ENCODE results near the gene ACTA1. TPM values are rescaled to one million over a fixed set of nuclear protein-coding genes. Genes with fewer than 3 reads are reported as not detected.

The ACTA1 gene
- total RNA-seq, 5 donors from 2014 or later (not counting 1 experiment from before 2014, with no cell fraction given): 0.32 TPM; not detected in 4

- no peak for ATAC-seq (replicated peaks in 1 of 4)
- Mint-ChIP-seq H3K27ac (no peak overlapping the region), H3K9me3 (no peaks in the 10 kb centered on the region), H3K27me3 (peaks cover 38 to 77% of the 10 kb centered on the region in 2 donors), H3K4me1 (peaks cover 15 to 17% (median 17%) of the 10 kb centered on the region in 3 donors), H3K36me3 (no peaks in the 10 kb centered on the region), H3K4me3 (no peak overlapping the region)
- POLR2A ChIA-PET: no interaction called here
- CTCF ChIA-PET: interaction anchor here in 1 of 2 donors (0.6 kb wide), 1 partner anchor 1003 kb away, joined by 7 read pairs; the partner anchor contains the start of gene TRIM11
- H3K4me3 ChIP-seq (ENCODE audit: control insufficient read depth in 1 of 2, extremely low read depth in 1 of 2, low read length in 1 of 2): no peak overlapping the region
- H3K4me1 ChIP-seq (ENCODE audit: control insufficient read depth in 1 of 2, extremely low read depth in 1 of 2, insufficient read depth in 2 of 2, low read length in 2 of 2): peaks cover 0 to 25% of the 10 kb centered on the region in 2 experiments
- no peak for DNase-seq
- H3K27ac ChIP-seq (ENCODE audit: low read length): no peak overlapping the region
- H3K36me3 ChIP-seq (ENCODE audit: control insufficient read depth in 2 of 2, extremely low read depth in 1 of 2, insufficient read depth in 1 of 2, low read length in 1 of 2): no peaks in the 10 kb centered on the region
- WGBS (ENCODE audit: insufficient coverage): 41% methylated on average over 13 of the region's 18 CpGs
- H3K9me3 ChIP-seq: no peaks in the 10 kb centered on the region
- peaks cover 6 to 63% of the 10 kb centered on the region in 2 experiments for H3K27me3 ChIP-seq (replicated peaks in 1 of 2; ENCODE audit: control insufficient read depth in 2 of 2, extremely low read depth in 1 of 2, insufficient read depth in 2 of 2, low read length in 1 of 2)
These were observed 24.1 kb downstream of the ACTA1 start for GRCh38 chr1:229409616-229410369.

DNA sequence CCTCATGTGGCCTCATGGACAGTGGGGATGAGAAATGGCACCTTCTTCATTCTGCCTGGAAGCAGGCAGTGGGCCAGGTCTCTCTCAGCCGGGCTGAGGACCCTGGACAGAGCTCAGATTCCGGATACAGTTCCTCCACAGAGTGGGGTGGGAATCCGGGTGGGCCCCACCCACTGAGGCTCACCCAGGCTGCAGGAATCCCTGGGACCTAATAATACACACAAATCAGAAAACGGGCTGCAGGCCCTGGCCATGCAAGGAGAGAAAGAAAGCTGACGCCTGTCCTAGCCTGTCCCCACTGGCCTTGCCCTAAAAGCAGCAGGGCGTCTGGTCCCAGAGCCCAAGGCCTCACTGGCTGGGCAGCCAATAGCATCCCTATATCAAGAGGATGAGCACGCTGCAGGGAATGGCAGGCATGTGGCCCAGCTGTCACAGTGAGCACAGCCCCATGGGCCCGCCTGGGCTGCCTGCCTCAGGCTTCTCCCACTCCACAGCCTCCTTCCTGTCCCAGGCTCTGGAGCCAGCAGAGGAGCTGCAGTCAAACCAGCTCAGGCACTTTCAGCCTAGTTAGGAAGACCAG, 25.3 kb downstream of the ACTA1 start:
- H3K4me1 ChIP-seq (ENCODE audit: control insufficient read depth in 1 of 2, extremely low read depth in 1 of 2, insufficient read depth in 2 of 2, low read length in 2 of 2): peaks cover 0 to 25% of the 10 kb centered on the region in 2 experiments
- Mint-ChIP-seq H3K27me3 (peaks cover 40 to 79% of the 10 kb centered on the region in 2 donors), H3K4me1 (peaks cover 15 to 17% (median 17%) of the 10 kb centered on the region in 3 donors), H3K4me3 (peak overlapping the region in 1 of 3 donors; percentile 82), H3K9me3 (no peaks in the 10 kb centered on the region), H3K36me3 (no peaks in the 10 kb centered on the region), H3K27ac (peak overlapping the region in 1 of 2 donors; percentile 39)
- peaks cover 6 to 70% of the 10 kb centered on the region in 2 experiments for H3K27me3 ChIP-seq (replicated peaks in 1 of 2; ENCODE audit: control insufficient read depth in 2 of 2, extremely low read depth in 1 of 2, insufficient read depth in 2 of 2, low read length in 1 of 2)
- H3K9me3 ChIP-seq: no peaks in the 10 kb centered on the region
- H3K4me3 ChIP-seq (ENCODE audit: control insufficient read depth in 1 of 2, extremely low read depth in 1 of 2, low read length in 1 of 2): no peak overlapping the region
- 88% methylated on average over 4 of the region's 8 CpGs for WGBS (ENCODE audit: insufficient coverage)
- no peak for ATAC-seq (replicated peaks in 1 of 4)
- ChIA-PET CTCF (interaction anchor here in 1 of 2 donors (0.6 kb wide), 1 partner anchor 59 kb away, joined by 3 read pairs; no protein-coding TSS in a partner anchor), POLR2A (no interaction called here)
- H3K27ac ChIP-seq (ENCODE audit: low read length): no peak overlapping the region
- H3K36me3 ChIP-seq (ENCODE audit: control insufficient read depth in 2 of 2, extremely low read depth in 1 of 2, insufficient read depth in 1 of 2, low read length in 1 of 2): no peaks in the 10 kb centered on the region
- no peak for DNase-seq

GRCh38 chr1:229407206-229408026, 26.5 kb downstream of the ACTA1 start:
- ChIA-PET CTCF (interaction anchor here (0.6 to 0.9 kb wide), 2 partner anchors 23 to 902 kb away, joined by 3 read pairs; no protein-coding TSS in a partner anchor), POLR2A (no interaction called here)
- Mint-ChIP-seq H3K27ac (no peak overlapping the region), H3K4me3 (peak overlapping the region; percentile 62 to 82 (median 67)), H3K9me3 (no peaks in the 10 kb centered on the region), H3K36me3 (no peaks in the 10 kb centered on the region), H3K27me3 (peaks cover 34 to 78% of the 10 kb centered on the region in 2 donors), H3K4me1 (peaks cover 15 to 17% (median 17%) of the 10 kb centered on the region in 3 donors)
- peak in 1 of 35 experiments; percentile 6 for DNase-seq
- WGBS (ENCODE audit: insufficient coverage): 9% methylated on average over 67 of the region's 68 CpGs
- peak in 2 of 4 experiments; percentile 38 to 55 for ATAC-seq (replicated peaks in 1 of 4)
- H3K4me1 ChIP-seq (ENCODE audit: control insufficient read depth in 1 of 2, extremely low read depth in 1 of 2, insufficient read depth in 2 of 2, low read length in 2 of 2): peaks cover 0 to 25% of the 10 kb centered on the region in 2 experiments
- no peaks in the 10 kb centered on the region for H3K9me3 ChIP-seq
- H3K4me3 ChIP-seq (ENCODE audit: control insufficient read depth in 1 of 2, extremely low read depth in 1 of 2, low read length in 1 of 2): peak overlapping the region; percentile 15 to 26
- H3K36me3 ChIP-seq (ENCODE audit: control insufficient read depth in 2 of 2, extremely low read depth in 1 of 2, insufficient read depth in 1 of 2, low read length in 1 of 2): no peaks in the 10 kb centered on the region
- peaks cover 6 to 73% of the 10 kb centered on the region in 2 experiments for H3K27me3 ChIP-seq (replicated peaks in 1 of 2; ENCODE audit: control insufficient read depth in 2 of 2, extremely low read depth in 1 of 2, insufficient read depth in 2 of 2, low read length in 1 of 2)
- H3K27ac ChIP-seq (ENCODE audit: low read length): no peak overlapping the region

GRCh38 chr1:229406798-229407197, 27.1 kb downstream of the ACTA1 start:
- DNase-seq (no peak), ATAC-seq (replicated peaks in 1 of 4) (no peak)
- Mint-ChIP-seq H3K27ac (no peak overlapping the region), H3K9me3 (no peaks in the 10 kb centered on the region), H3K36me3 (no peaks in the 10 kb centered on the region), H3K4me3 (peak overlapping the region; percentile 62 to 82 (median 67)), H3K4me1 (peaks cover 15 to 17% (median 17%) of the 10 kb centered on the region in 3 donors), H3K27me3 (peaks cover 36 to 76% of the 10 kb centered on the region in 2 donors)
- ChIA-PET POLR2A (no interaction called here), CTCF (interaction anchor here in 1 of 2 donors (0.9 kb wide), 1 partner anchor 23 kb away, joined by 3 read pairs; no protein-coding TSS in a partner anchor)
- 26% methylated on average over 5 of the region's 10 CpGs for WGBS (ENCODE audit: insufficient coverage)
- H3K27me3 ChIP-seq (replicated peaks in 1 of 2; ENCODE audit: control insufficient read depth in 2 of 2, extremely low read depth in 1 of 2, insufficient read depth in 2 of 2, low read length in 1 of 2): peaks cover 7 to 68% of the 10 kb centered on the region in 2 experiments
- H3K4me3 ChIP-seq (ENCODE audit: control insufficient read depth in 1 of 2, extremely low read depth in 1 of 2, low read length in 1 of 2): peak overlapping the region in 1 of 2 donors; percentile 26
- no peaks in the 10 kb centered on the region for H3K36me3 ChIP-seq (ENCODE audit: control insufficient read depth in 2 of 2, extremely low read depth in 1 of 2, insufficient read depth in 1 of 2, low read length in 1 of 2)
- no peak overlapping the region for H3K27ac ChIP-seq (ENCODE audit: low read length)
- peaks cover 0 to 25% of the 10 kb centered on the region in 2 experiments for H3K4me1 ChIP-seq (ENCODE audit: control insufficient read depth in 1 of 2, extremely low read depth in 1 of 2, insufficient read depth in 2 of 2, low read length in 2 of 2)
- H3K9me3 ChIP-seq: no peaks in the 10 kb centered on the region

- Mint-ChIP-seq H3K4me3 (no peak overlapping the region), H3K36me3 (no peaks in the 10 kb centered on the region), H3K27me3 (peaks cover 27 to 68% of the 10 kb centered on the region in 2 donors), H3K27ac (no peak overlapping the region), H3K9me3 (no peaks in the 10 kb centered on the region), H3K4me1 (peaks cover 8 to 10% (median 9%) of the 10 kb centered on the region in 3 donors)
- Histone ChIP-seq H3K9me3 (no peaks in the 10 kb centered on the region), H3K27ac (ENCODE audit: low read length) (no peak overlapping the region), H3K36me3 (ENCODE audit: control insufficient read depth in 2 of 2, extremely low read depth in 1 of 2, insufficient read depth in 1 of 2, low read length in 1 of 2) (no peaks in the 10 kb centered on the region), H3K27me3 (replicated peaks in 1 of 2; ENCODE audit: control insufficient read depth in 2 of 2, extremely low read depth in 1 of 2, insufficient read depth in 2 of 2, low read length in 1 of 2) (peaks cover 9 to 51% of the 10 kb centered on the region in 2 experiments), H3K4me3 (ENCODE audit: control insufficient read depth in 1 of 2, extremely low read depth in 1 of 2, low read length in 1 of 2) (no peak overlapping the region), H3K4me1 (ENCODE audit: control insufficient read depth in 1 of 2, extremely low read depth in 1 of 2, insufficient read depth in 2 of 2, low read length in 2 of 2) (peaks cover 0 to 12% of the 10 kb centered on the region in 2 experiments)
- no peak for ATAC-seq (replicated peaks in 1 of 4)
- DNase-seq: no peak
- 45% methylated on average over 4 of the region's 8 CpGs for WGBS (ENCODE audit: insufficient coverage)
- POLR2A ChIA-PET: no interaction called here
- CTCF ChIA-PET: no interaction called here
These were observed 30.3 kb downstream of the ACTA1 start for GRCh38 chr1:229403573-229403972.

DNA sequence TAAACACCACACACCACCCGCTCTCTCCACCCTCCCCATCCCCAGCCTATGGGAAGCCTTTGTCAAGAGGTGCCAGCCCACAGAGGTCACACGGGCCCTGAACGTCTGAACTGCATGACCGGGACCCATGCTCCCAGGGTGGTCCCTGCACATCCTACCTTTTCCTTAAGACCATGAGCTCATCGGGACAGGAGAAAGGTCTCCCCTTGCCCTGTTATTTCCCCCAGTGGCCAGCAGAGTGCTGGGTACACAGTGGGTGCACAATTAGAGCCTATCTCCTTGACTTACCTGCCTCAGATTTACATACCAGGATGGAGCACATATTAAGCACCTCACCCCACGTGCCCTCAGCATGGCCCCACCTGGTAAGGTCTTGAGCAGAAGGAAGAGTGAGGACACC, 30.9 kb downstream of the ACTA1 start:
- ChIA-PET POLR2A (no interaction called here), CTCF (no interaction called here)
- DNase-seq (no peak), ATAC-seq (replicated peaks in 1 of 4) (no peak)
- H3K9me3 ChIP-seq: no peaks in the 10 kb centered on the region
- Mint-ChIP-seq H3K4me1 (peaks cover 6 to 10% (median 9%) of the 10 kb centered on the region in 3 donors), H3K27ac (no peak overlapping the region), H3K9me3 (no peaks in the 10 kb centered on the region), H3K36me3 (no peaks in the 10 kb centered on the region), H3K27me3 (peaks cover 27 to 63% of the 10 kb centered on the region in 2 donors), H3K4me3 (no peak overlapping the region)
- H3K4me3 ChIP-seq (ENCODE audit: control insufficient read depth in 1 of 2, extremely low read depth in 1 of 2, low read length in 1 of 2): no peak overlapping the region
- H3K36me3 ChIP-seq (ENCODE audit: control insufficient read depth in 2 of 2, extremely low read depth in 1 of 2, insufficient read depth in 1 of 2, low read length in 1 of 2): no peaks in the 10 kb centered on the region
- peaks cover 9 to 45% of the 10 kb centered on the region in 2 experiments for H3K27me3 ChIP-seq (replicated peaks in 1 of 2; ENCODE audit: control insufficient read depth in 2 of 2, extremely low read depth in 1 of 2, insufficient read depth in 2 of 2, low read length in 1 of 2)
- H3K27ac ChIP-seq (ENCODE audit: low read length): no peak overlapping the region
- peaks cover 0 to 11% of the 10 kb centered on the region in 2 experiments for H3K4me1 ChIP-seq (ENCODE audit: control insufficient read depth in 1 of 2, extremely low read depth in 1 of 2, insufficient read depth in 2 of 2, low read length in 2 of 2)
- WGBS (ENCODE audit: insufficient coverage): 73% methylated on average over 6 of the region's 6 CpGs
